Activated T-helper 17 cell treated with anti-CD3 and anti-CD28 coated beads, Interleukin-2, amount 50 U/mL, for 72 hours (primary cell): ENCODE data around the gene VSX2. TPM values are rescaled to one million over a fixed set of nuclear protein-coding genes. Genes with fewer than 3 reads are reported as not detected.

Experiments used
- ATAC-seq: fragments of 150-1000 bp; cut with Tn5 transposase; replicated peaks from 2 replicates; pipeline ENCODE4 v1.10.0; 2021; ENCODE audit warnings: mild to moderate bottlenecking, moderate library complexity
- H3K27ac Mint-ChIP-seq: one replicate; pipeline ENCODE4 v1.8.0; 2022; ENCODE audit warnings: mixed read lengths
- H3K27me3 Mint-ChIP-seq: one replicate; pipeline ENCODE4 v1.8.0; 2022; ENCODE audit warnings: mixed read lengths
- H3K36me3 Mint-ChIP-seq: one replicate; pipeline ENCODE4 v1.8.0; 2022; ENCODE audit warnings: low read depth, mild to moderate bottlenecking, mixed read lengths
- H3K4me1 Mint-ChIP-seq: one replicate; pipeline ENCODE4 v1.8.0; 2022; ENCODE audit warnings: mixed read lengths
- H3K4me3 Mint-ChIP-seq: one replicate; pipeline ENCODE4 v1.8.0; 2022; ENCODE audit warnings: mild to moderate bottlenecking, mixed read lengths
- H3K9me3 Mint-ChIP-seq: one replicate; pipeline ENCODE4 v1.8.0; 2022; ENCODE audit warnings: mixed read lengths
- total RNA-seq, 2 donors: library from RNA; stranded (reverse); gene quantifications; one replicate each; pipeline ENCODE4 v1.2.3, GENCODE V29; 2022

The VSX2 gene
- total RNA-seq, 2 donors from 2014 or later = not detected

GRCh38 chr14:74242021-74242779 lies 3.0 kb downstream of the VSX2 start:
- H3K9me3 Mint-ChIP-seq = no peaks in the 10 kb centered on the region
- H3K4me3 Mint-ChIP-seq = peak overlapping the region; percentile 48
- H3K36me3 Mint-ChIP-seq = peaks cover 9% of the 10 kb centered on the region
- H3K4me1 Mint-ChIP-seq = peaks cover 6% of the 10 kb centered on the region
- no peak for ATAC-seq
- no peak overlapping the region for H3K27ac Mint-ChIP-seq
- H3K27me3 Mint-ChIP-seq = peaks cover 77% of the 10 kb centered on the region

- ATAC-seq = no peak
- no peak overlapping the region for H3K27ac Mint-ChIP-seq
- peaks cover 6% of the 10 kb centered on the region for H3K4me1 Mint-ChIP-seq
- H3K4me3 Mint-ChIP-seq = peak overlapping the region; percentile 48
- peaks cover 9% of the 10 kb centered on the region for H3K36me3 Mint-ChIP-seq
- H3K9me3 Mint-ChIP-seq = no peaks in the 10 kb centered on the region
- peaks cover 77% of the 10 kb centered on the region for H3K27me3 Mint-ChIP-seq
Measured at GRCh38 chr14:74242780-74243042, 3.5 kb downstream of the VSX2 start.

DNA sequence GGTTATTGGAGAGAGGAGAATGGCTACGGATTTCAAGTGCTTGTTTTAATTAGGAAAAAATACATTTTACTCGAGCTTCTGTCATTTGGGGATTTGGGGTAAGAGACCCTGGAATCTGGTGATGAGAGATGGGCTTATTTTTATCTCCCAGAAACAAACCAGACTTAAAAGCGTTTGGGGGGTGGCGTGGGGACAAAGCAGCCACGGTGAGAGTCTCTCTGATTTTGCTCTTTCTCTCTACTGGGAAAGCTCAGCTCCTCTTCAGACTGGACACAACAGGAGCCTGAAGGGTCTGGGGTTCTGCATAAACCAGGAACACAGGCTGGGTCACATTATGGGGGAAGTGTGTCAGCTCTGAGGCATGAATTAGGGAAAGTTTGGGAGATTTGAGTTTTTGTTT lies 3.8 kb downstream of the VSX2 start:
- Mint-ChIP-seq H3K4me1 (peaks cover 6% of the 10 kb centered on the region), H3K36me3 (peaks cover 9% of the 10 kb centered on the region), H3K27me3 (peaks cover 74% of the 10 kb centered on the region), H3K4me3 (no peak overlapping the region), H3K9me3 (no peaks in the 10 kb centered on the region), H3K27ac (no peak overlapping the region)
- ATAC-seq = no peak

DNA sequence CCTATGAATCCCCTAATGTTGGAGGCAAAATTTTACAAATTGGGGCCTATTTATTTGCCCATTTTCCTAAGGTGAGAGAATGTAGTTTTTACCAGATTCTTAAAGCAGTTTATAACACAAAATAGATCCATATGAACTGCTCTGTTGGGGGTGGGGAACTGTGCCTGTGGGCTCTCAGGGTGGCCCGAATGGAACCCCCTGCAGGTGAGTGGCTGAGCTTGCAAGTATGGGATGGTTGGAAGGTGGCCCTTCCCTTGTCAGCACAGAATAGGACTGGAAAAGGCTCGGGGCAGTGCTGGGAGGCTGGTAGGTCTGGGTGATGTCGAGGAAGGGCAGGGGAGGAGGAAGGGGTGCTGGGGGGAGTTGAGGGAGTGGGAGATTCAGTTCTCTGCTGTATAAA lies 4.9 kb downstream of the VSX2 start:
- Mint-ChIP-seq H3K27ac (no peak overlapping the region), H3K27me3 (peaks cover 66% of the 10 kb centered on the region), H3K9me3 (no peaks in the 10 kb centered on the region), H3K36me3 (peaks cover 9% of the 10 kb centered on the region), H3K4me1 (peaks cover 6% of the 10 kb centered on the region), H3K4me3 (no peak overlapping the region)
- ATAC-seq = no peak

GRCh38 chr14:74245292-74245691 lies 6.0 kb downstream of the VSX2 start:
- H3K27me3 Mint-ChIP-seq = peaks cover 69% of the 10 kb centered on the region
- H3K27ac Mint-ChIP-seq = no peak overlapping the region
- no peak for ATAC-seq
- peaks cover 6% of the 10 kb centered on the region for H3K4me1 Mint-ChIP-seq
- H3K9me3 Mint-ChIP-seq = no peaks in the 10 kb centered on the region
- H3K4me3 Mint-ChIP-seq = no peak overlapping the region
- H3K36me3 Mint-ChIP-seq = peaks cover 9% of the 10 kb centered on the region

- H3K9me3 Mint-ChIP-seq = no peaks in the 10 kb centered on the region
- H3K27me3 Mint-ChIP-seq = peaks cover 69% of the 10 kb centered on the region
- no peak for ATAC-seq
- peaks cover 8% of the 10 kb centered on the region for H3K36me3 Mint-ChIP-seq
- no peak overlapping the region for H3K27ac Mint-ChIP-seq
- no peak overlapping the region for H3K4me3 Mint-ChIP-seq
- peaks cover 10% of the 10 kb centered on the region for H3K4me1 Mint-ChIP-seq
Measured at GRCh38 chr14:74246542-74246941, 7.3 kb downstream of the VSX2 start.

DNA sequence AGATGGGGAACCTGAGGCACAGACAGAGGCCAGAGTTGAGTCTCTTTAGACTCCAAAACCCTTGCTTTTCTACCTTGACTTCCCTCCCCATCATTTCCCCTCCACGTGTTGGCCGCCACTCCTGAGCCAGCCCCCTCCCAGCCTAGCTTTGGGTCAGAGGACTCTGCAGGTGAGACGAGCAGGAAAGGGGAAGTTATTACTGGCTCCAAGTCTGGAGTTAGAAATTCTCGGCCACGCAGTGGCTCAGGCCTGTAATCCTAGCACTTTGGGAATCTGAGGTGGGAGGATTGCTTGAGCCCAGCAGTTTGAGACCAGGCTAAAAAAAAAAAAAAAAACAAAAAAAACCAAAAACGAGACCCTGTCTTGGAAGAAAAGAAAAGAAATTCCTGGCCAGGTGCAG lies 8.8 kb downstream of the VSX2 start:
- Mint-ChIP-seq H3K36me3 (no peaks in the 10 kb centered on the region), H3K27ac (no peak overlapping the region), H3K27me3 (peaks cover 58% of the 10 kb centered on the region), H3K9me3 (no peaks in the 10 kb centered on the region), H3K4me1 (peaks cover 7% of the 10 kb centered on the region), H3K4me3 (no peak overlapping the region)
- no peak for ATAC-seq

DNA sequence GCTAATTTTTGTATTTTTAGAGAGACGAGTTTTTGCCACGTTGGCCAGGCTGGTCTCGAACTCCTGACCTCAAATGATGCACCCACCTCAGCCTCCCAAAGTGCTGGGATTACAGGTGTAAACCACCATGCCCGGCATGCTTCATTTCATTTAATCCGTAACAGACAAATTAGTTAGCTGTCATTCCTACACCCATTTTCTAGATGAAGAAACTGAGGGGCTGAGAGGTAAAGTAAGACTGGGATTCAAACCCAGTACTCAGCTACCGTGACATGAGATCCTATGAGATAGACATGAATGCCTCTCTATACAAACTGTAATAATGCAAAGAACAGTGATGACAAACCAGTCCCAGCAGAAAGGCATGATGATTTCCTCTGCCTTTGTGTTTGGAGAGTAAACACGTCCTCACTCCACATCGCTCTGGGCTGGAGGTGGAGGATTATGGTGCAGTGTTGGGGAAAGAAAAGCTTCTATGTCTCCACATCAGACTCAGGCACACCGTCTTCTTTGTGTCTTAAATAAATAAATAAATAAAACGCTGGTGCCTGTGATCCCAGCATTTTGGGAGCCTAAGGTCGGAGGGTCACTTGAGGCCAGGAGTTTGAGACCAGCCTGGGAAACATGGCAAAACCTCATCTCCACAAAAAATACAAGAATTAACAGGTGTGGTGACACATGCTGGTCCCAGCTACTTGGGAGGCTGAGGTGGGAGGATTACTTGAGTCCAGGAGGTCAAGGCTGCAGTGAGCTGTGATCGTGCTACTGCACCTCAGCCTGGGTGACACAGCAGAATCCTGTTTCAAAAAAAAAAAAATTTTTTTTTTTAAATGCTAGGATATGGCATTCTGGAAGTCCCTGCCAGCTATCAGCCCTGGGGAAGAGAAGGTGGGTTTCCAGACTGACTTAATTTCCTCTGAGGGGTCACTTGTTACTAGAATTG lies 10.5 kb downstream of the VSX2 start:
- H3K36me3 Mint-ChIP-seq = no peaks in the 10 kb centered on the region
- H3K4me3 Mint-ChIP-seq = no peak overlapping the region
- H3K27me3 Mint-ChIP-seq = peaks cover 41% of the 10 kb centered on the region
- peaks cover 7% of the 10 kb centered on the region for H3K4me1 Mint-ChIP-seq
- no peaks in the 10 kb centered on the region for H3K9me3 Mint-ChIP-seq
- ATAC-seq = no peak
- no peak overlapping the region for H3K27ac Mint-ChIP-seq

DNA sequence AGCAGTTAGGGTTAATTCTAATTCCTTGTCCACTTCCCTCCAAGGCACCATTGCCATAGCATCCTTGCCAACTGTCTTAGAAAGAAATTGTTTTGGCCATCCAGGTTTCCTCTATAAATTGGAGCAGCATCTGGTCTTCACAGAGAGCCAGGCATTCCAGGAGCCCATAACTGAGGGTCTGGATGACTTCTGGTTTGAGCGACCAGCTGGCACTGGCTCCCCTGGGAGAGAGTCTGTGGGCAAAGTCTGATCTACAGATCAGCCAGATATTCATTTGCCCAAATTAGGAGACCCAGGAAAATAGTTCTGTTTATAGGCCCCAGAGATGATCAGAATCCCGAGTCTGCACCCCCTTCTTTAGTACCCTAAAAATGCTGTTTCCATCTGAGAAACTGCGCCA lies 16.0 kb downstream of the VSX2 start:
- H3K36me3 Mint-ChIP-seq = no peaks in the 10 kb centered on the region
- ATAC-seq = no peak
- H3K4me3 Mint-ChIP-seq = no peak overlapping the region
- no peak overlapping the region for H3K27ac Mint-ChIP-seq
- no peaks in the 10 kb centered on the region for H3K9me3 Mint-ChIP-seq
- peaks cover 7% of the 10 kb centered on the region for H3K4me1 Mint-ChIP-seq
- peaks cover 9% of the 10 kb centered on the region for H3K27me3 Mint-ChIP-seq

- Mint-ChIP-seq H3K36me3 (no peaks in the 10 kb centered on the region), H3K27ac (no peak overlapping the region), H3K27me3 (no peaks in the 10 kb centered on the region), H3K9me3 (no peaks in the 10 kb centered on the region), H3K4me1 (no peaks in the 10 kb centered on the region), H3K4me3 (peak overlapping the region; percentile 72)
- ATAC-seq = peak; percentile 91
Measured at GRCh38 chr14:74257078-74257940, 18.1 kb downstream of the VSX2 start.

- Mint-ChIP-seq H3K4me1 (no peaks in the 10 kb centered on the region), H3K9me3 (no peaks in the 10 kb centered on the region), H3K27ac (no peak overlapping the region), H3K27me3 (no peaks in the 10 kb centered on the region), H3K4me3 (peak overlapping the region; percentile 72), H3K36me3 (no peaks in the 10 kb centered on the region)
- ATAC-seq = no peak
Measured at GRCh38 chr14:74257941-74258763, 18.9 kb downstream of the VSX2 start.

GRCh38 chr14:74258764-74259035 lies 19.5 kb downstream of the VSX2 start:
- ATAC-seq = no peak
- no peaks in the 10 kb centered on the region for H3K4me1 Mint-ChIP-seq
- no peaks in the 10 kb centered on the region for H3K27me3 Mint-ChIP-seq
- no peak overlapping the region for H3K27ac Mint-ChIP-seq
- no peaks in the 10 kb centered on the region for H3K36me3 Mint-ChIP-seq
- no peak overlapping the region for H3K4me3 Mint-ChIP-seq
- no peaks in the 10 kb centered on the region for H3K9me3 Mint-ChIP-seq

- H3K4me3 Mint-ChIP-seq = no peak overlapping the region
- H3K9me3 Mint-ChIP-seq = no peaks in the 10 kb centered on the region
- ATAC-seq = no peak
Measured at GRCh38 chr14:74259513-74259912, 20.3 kb downstream of the VSX2 start.

More at GRCh38 chr14:74259513-74259912, 20.3 kb downstream of the VSX2 start:
- Mint-ChIP-seq H3K27me3 (no peaks in the 10 kb centered on the region), H3K27ac (no peak overlapping the region), H3K4me1 (no peaks in the 10 kb centered on the region), H3K36me3 (no peaks in the 10 kb centered on the region)
